ENCODE measurements around the gene MOV10. TPM values are rescaled to one million over a fixed set of nuclear protein-coding genes. Genes with fewer than 3 reads are reported as not detected.
A peak's percentile ranks its signal among the peaks of the same experiment; 100 is the strongest.

Gene MOV10
- total and polyA plus RNA-seq, 9 of the 15 experiments (the other 6 are each of a cell fraction or from before 2014, with no cell fraction given): 16.7 to 105 (median 49.5) TPM

DNA sequence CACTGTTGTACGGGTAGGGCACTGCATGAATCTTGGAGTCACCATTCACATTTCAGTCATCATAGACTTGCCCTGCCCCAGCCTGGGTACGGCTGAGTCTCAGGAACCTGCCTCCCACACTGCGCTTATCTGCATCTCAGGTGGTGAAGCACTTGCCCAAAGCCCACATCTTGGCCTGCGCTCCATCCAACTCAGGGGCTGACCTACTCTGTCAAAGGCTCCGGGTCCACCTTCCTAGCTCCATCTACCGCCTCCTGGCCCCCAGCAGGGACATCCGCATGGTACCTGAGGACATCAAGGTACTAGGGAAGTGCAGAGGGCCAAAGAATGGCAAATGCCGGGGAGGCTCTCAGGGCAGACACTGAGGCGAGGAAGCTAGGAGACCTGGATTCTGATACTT is 20.8 kb downstream of the MOV10 start:
- no TSS peak for BruUV-seq (replicated peaks)
- Histone ChIP-seq H3K27ac (ENCODE audit: extremely low read depth, low read depth, low read length) (no peak overlapping the region), H2AFZ (ENCODE audit: low read depth, low read length) (no peak overlapping the region), H3K4me2 (ENCODE audit: insufficient read depth, low read length) (no peak overlapping the region), H3K79me2 (ENCODE audit: control insufficient read depth, insufficient read depth, low read length) (peaks cover 16% of the 10 kb centered on the region; the same call in 2 of the 3 replicates), H3K9me1 (ENCODE audit: control insufficient read depth, insufficient read depth, low read length) (peaks cover 5% of the 10 kb centered on the region), H3K27me3 (ENCODE audit: control insufficient read depth in 2 of 2, insufficient read depth in 2 of 2, low read length in 2 of 2) (no peaks in the 10 kb centered on the region), H3K9ac (ENCODE audit: insufficient read depth in 1 of 2, low read depth in 2 of 2, low read length in 2 of 2) (0 out of 4 replicates have a peak overlapping the region, but pooled peaks of 1 of the 2 experiments have one; percentile 12), H3K4me1 (replicated peaks in 1 of 2; ENCODE audit: control insufficient read depth in 2 of 2, insufficient read depth in 2 of 2, low read length in 2 of 2) (peaks cover 41 to 48% of the 10 kb centered on the region in 2 experiments), H3K9me3 (replicated peaks; ENCODE audit: control insufficient read depth, insufficient read depth, low read depth, low read length) (no peaks in the 10 kb centered on the region), H3K36me3 (ENCODE audit: control insufficient read depth, insufficient read depth, low read length) (peaks cover 89% of the 10 kb centered on the region), H4K20me1 (replicated peaks; ENCODE audit: control insufficient read depth, insufficient read depth, low read length) (no peaks in the 10 kb centered on the region), H3K4me3 (no peak overlapping the region)
- ChIA-PET POLR2A (interaction anchor here (0.6 to 8.7 kb wide), 3 partner anchors 21 to 708 kb away, joined by 3 to 104 read pairs (median 3); partner anchors contain the start of gene MOV10), CTCF (ENCODE audit: low intra/inter-chr PET ratio) (no interaction called here)
- in situ Hi-C loops (cut with MboI) (no loop called here), intact Hi-C loops (cut with micrococcal nuclease) (no loop called here)
- no peak for FAIRE-seq
- WGBS (ENCODE audit: insufficient coverage, low coverage, missing lambda C conversion rate): 92% methylated on average over 9 of the region's 9 CpGs
- TF ChIP-seq GATA2 (CRISPR knock-in tag; IDR thresholded peaks at IDR 0.05) (no peak), CBFB (CRISPR knock-in tag; IDR thresholded peaks at IDR 0.05) (no peak), ZNF766 (CRISPR knock-in tag; conservative IDR thresholded peaks at IDR 0.05) (no peak), ZSCAN32 (CRISPR knock-in tag; IDR thresholded peaks at IDR 0.05) (no peak), NFATC3 (IDR thresholded peaks at IDR 0.05) (no peak), HMGN3 (IDR thresholded peaks at IDR 0.05; ENCODE audit: borderline replicate concordance, extremely low read depth, insufficient read length, low read depth, low read length) (no peak), ZNF785 (CRISPR knock-in tag; IDR thresholded peaks at IDR 0.05) (no peak), ZNF197 (CRISPR knock-in tag; IDR thresholded peaks at IDR 0.05; ENCODE audit: low read depth) (no peak), E2F3 (CRISPR knock-in tag; IDR thresholded peaks at IDR 0.05) (no peak), MNT (conservative IDR thresholded peaks at IDR 0.05) (no peak), ZNF277 (CRISPR knock-in tag; IDR thresholded peaks at IDR 0.05; ENCODE audit: borderline replicate concordance) (no peak), ZFP30 (CRISPR knock-in tag; IDR thresholded peaks at IDR 0.05; ENCODE audit: borderline replicate concordance) (no peak), FUS (optimal IDR thresholded peaks at IDR 0.05; ENCODE audit: low read depth, low read length) (no peak)
- TF ChIP-seq, protein P1, sequence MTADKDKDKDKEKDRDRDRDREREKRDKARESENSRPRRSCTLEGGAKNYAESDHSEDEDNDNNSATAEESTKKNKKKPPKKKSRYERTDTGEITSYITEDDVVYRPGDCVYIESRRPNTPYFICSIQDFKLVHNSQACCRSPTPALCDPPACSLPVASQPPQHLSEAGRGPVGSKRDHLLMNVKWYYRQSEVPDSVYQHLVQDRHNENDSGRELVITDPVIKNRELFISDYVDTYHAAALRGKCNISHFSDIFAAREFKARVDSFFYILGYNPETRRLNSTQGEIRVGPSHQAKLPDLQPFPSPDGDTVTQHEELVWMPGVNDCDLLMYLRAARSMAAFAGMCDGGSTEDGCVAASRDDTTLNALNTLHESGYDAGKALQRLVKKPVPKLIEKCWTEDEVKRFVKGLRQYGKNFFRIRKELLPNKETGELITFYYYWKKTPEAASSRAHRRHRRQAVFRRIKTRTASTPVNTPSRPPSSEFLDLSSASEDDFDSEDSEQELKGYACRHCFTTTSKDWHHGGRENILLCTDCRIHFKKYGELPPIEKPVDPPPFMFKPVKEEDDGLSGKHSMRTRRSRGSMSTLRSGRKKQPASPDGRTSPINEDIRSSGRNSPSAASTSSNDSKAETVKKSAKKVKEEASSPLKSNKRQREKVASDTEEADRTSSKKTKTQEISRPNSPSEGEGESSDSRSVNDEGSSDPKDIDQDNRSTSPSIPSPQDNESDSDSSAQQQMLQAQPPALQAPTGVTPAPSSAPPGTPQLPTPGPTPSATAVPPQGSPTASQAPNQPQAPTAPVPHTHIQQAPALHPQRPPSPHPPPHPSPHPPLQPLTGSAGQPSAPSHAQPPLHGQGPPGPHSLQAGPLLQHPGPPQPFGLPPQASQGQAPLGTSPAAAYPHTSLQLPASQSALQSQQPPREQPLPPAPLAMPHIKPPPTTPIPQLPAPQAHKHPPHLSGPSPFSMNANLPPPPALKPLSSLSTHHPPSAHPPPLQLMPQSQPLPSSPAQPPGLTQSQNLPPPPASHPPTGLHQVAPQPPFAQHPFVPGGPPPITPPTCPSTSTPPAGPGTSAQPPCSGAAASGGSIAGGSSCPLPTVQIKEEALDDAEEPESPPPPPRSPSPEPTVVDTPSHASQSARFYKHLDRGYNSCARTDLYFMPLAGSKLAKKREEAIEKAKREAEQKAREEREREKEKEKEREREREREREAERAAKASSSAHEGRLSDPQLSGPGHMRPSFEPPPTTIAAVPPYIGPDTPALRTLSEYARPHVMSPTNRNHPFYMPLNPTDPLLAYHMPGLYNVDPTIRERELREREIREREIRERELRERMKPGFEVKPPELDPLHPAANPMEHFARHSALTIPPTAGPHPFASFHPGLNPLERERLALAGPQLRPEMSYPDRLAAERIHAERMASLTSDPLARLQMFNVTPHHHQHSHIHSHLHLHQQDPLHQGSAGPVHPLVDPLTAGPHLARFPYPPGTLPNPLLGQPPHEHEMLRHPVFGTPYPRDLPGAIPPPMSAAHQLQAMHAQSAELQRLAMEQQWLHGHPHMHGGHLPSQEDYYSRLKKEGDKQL (CRISPR knock-in tag; IDR thresholded peaks at IDR 0.05; ENCODE audit: borderline replicate concordance): no peak
- DNase-seq (ENCODE audit: extremely low read depth in 1 of 4, low spot score in 3 of 4): no peak
- no peak for ATAC-seq
